Thymus (tissue), 11 donors: ENCODE results near the gene PIM2. TPM values are rescaled to one million over a fixed set of nuclear protein-coding genes. Genes with fewer than 3 reads are reported as not detected.
A peak's percentile ranks its signal among the peaks of the same experiment; 100 is the strongest.

Source experiments
- DNase-seq, 9 donors: peaks; one replicate each; pipeline ENCODE4 v3.0.0-alpha.2; 2013; ENCODE audit warnings: low spot score in 9 of 9, low read depth in 6 of 9, missing footprints in 1 of 9
- H3K27ac ChIP-seq, 2 donors: one replicate each; pipeline ENCODE4 v1.5.1; 2013; ENCODE audit warnings: control low read depth in 1 of 2, low read depth in 1 of 2, low read length in 1 of 2, mild to moderate bottlenecking in 1 of 2, moderate library complexity in 1 of 2
- H3K27me3 ChIP-seq, 2 donors: one replicate each; pipeline ENCODE4 v1.5.1; 2013; ENCODE audit warnings: low read length in 1 of 2; ENCODE audit not compliant: control insufficient read depth in 2 of 2, insufficient read depth in 1 of 2
- H3K36me3 ChIP-seq, 2 donors: one replicate each; pipeline ENCODE4 v1.5.1; 2013; ENCODE audit warnings: low read length in 1 of 2, mild to moderate bottlenecking in 1 of 2, moderate library complexity in 1 of 2; ENCODE audit not compliant: control insufficient read depth in 2 of 2, insufficient read depth in 2 of 2
- H3K4me1 ChIP-seq, 2 donors: one replicate each; pipeline ENCODE4 v1.5.1; 2013; ENCODE audit warnings: low read length in 2 of 2; ENCODE audit not compliant: control insufficient read depth in 2 of 2, insufficient read depth in 2 of 2
- H3K4me3 ChIP-seq, 2 donors: one replicate each; pipeline ENCODE4 v1.5.1; 2013; ENCODE audit warnings: low read length in 2 of 2, control low read depth in 1 of 2, mild to moderate bottlenecking in 1 of 2
- H3K9me3 ChIP-seq, 2 donors: one replicate each; pipeline ENCODE4 v1.5.1; 2013; ENCODE audit warnings: low read length in 1 of 2, mild to moderate bottlenecking in 1 of 2; ENCODE audit not compliant: control insufficient read depth in 2 of 2, insufficient read depth in 1 of 2
- WGBS: extraction: QIAGEN DNeasy Blood & Tissue Kit; methylation state at CpG from one replicate; pipeline ENCODE4 v1.1.7; 2013; 5-methylcytosine and 5-hydroxymethylcytosine counted together
- polyA plus RNA-seq: library from polyadenylated mRNA; stranded (reverse); fragments of 200-250 nt; gene quantifications from one replicate; pipeline ENCODE4 v1.2.3, GENCODE V29; 2013
- total RNA-seq: library from RNA; stranded (reverse); fragments of 120-200 nt; gene quantifications from one replicate; pipeline ENCODE4 v1.2.4, GENCODE V29; 2013
- donor health status: healthy.

The PIM2 gene
- total and polyA plus RNA-seq, 2 donors: 54.2 to 75.4 TPM

- no peaks in the 10 kb centered on the region for H3K27me3 ChIP-seq
- H3K27ac ChIP-seq: peak overlapping the region; percentile 84 to 92
- 5% methylated on average over 1 of the region's 1 CpG for WGBS
- H3K9me3 ChIP-seq: no peaks in the 10 kb centered on the region
- peak overlapping the region; percentile 14 to 16 for H3K4me3 ChIP-seq
- DNase-seq: peak in 4 of 9 donors; percentile 62 to 88 (median 70)
- H3K4me1 ChIP-seq: peaks cover 45 to 73% of the 10 kb centered on the region in 2 donors
- peaks cover 18 to 23% of the 10 kb centered on the region in 2 donors for H3K36me3 ChIP-seq
Measured at GRCh38 chrX:48938721-48939425, 20.0 kb upstream of the PIM2 start.

DNA sequence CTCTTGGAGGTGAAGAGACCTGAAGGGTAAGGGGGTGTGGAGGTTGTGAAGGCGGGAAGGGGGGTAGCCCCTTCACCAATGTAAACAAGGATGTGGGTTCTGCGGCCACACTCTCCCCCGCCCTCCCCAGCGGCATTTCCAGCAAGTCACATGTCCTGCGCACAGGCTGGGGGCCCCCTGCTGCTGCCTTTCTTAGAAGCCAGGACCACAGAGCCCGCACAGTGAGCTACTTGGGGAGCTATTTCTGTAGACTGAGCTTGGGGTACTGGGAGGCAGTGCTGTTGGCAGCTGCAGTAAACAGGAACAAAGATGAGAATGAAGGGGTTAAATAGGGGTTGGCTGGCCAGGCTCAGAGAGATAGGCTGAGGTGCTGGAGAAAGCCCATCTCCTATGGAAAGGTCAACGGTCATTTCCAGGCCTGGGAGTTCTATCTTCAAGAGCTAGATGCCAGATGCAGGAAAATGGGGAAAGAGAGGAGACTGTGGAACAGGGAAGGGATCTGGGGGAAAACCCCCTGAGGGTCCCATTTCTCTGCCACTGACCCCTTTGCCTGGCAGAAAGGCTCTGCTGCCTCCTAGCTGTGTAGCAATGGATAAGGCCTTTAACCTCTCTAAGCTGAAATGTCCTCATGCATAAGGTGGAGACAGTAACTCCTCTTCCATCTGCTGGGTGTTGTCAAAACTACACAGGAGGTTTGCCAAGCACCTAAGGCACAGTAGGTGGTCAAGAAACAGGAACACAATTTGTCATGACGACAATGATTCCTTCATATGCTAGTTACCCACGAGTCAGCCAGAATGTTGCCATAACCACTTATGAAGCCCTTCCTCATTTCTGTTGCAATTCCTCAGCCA, 18.5 kb upstream of the PIM2 start:
- Histone ChIP-seq H3K27me3 (no peaks in the 10 kb centered on the region), H3K36me3 (peaks cover 20 to 34% of the 10 kb centered on the region in 2 donors), H3K27ac (peak overlapping the region; percentile 91 to 92), H3K4me3 (peak overlapping the region; percentile 32 to 38), H3K9me3 (no peaks in the 10 kb centered on the region), H3K4me1 (peaks cover 43 to 71% of the 10 kb centered on the region in 2 donors)
- under 1% methylated on average over 9 of the region's 9 CpGs for WGBS
- DNase-seq: peak in 6 of 9 donors; percentile 68 to 94 (median 82)

DNA sequence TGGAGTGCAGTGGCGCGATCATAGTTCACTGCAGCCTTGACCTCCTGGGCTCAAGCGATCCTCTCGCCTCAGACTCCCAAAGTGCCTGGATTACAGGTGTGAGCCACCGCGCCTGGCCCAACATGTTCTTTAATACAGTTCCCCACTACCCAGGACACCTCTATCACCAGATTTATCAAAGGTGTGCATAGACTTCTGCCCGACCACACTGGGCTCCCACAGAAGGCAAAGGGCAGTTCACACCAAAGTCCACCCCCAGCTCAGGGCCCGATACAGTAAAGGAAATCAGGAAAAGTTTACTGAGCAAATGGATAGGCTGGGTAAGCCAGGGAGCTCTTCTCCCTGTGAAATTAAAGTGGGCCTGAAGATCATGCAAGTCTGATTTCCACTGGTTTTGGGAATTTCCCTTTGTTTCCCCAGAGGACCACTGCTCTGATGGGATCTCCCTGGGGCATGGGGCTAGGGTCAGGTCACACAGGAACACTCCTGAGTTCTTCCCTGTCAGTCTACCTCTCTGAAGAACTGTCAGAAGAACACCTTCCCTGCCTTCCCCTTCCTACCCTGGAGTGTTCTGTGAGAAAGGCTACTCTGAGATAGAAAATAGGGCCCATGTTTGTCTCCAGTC, 17.7 kb upstream of the PIM2 start:
- peaks cover 42 to 64% of the 10 kb centered on the region in 2 donors for H3K4me1 ChIP-seq

GRCh38 chrX:48935301-48935670, 16.5 kb upstream of the PIM2 start:
- Histone ChIP-seq H3K27ac (peak overlapping the region in 1 of 2 donors; percentile 31), H3K4me1 (peaks cover 32 to 52% of the 10 kb centered on the region in 2 donors), H3K36me3 (peaks cover 26 to 45% of the 10 kb centered on the region in 2 donors), H3K9me3 (no peaks in the 10 kb centered on the region), H3K27me3 (no peaks in the 10 kb centered on the region), H3K4me3 (no peak overlapping the region)
- DNase-seq: no peak
- WGBS: 100% methylated on average over 1 of the region's 1 CpG

More for the DNA sequence above, 17.7 kb upstream of the PIM2 start:
- Histone ChIP-seq H3K27me3 (no peaks in the 10 kb centered on the region), H3K4me3 (peak overlapping the region in 1 of 2 donors; percentile 32), H3K36me3 (peaks cover 20 to 35% of the 10 kb centered on the region in 2 donors), H3K9me3 (no peaks in the 10 kb centered on the region), H3K27ac (peak overlapping the region; percentile 91 to 92)
- 94% methylated on average over 8 of the region's 8 CpGs for WGBS
- DNase-seq: no peak

DNA sequence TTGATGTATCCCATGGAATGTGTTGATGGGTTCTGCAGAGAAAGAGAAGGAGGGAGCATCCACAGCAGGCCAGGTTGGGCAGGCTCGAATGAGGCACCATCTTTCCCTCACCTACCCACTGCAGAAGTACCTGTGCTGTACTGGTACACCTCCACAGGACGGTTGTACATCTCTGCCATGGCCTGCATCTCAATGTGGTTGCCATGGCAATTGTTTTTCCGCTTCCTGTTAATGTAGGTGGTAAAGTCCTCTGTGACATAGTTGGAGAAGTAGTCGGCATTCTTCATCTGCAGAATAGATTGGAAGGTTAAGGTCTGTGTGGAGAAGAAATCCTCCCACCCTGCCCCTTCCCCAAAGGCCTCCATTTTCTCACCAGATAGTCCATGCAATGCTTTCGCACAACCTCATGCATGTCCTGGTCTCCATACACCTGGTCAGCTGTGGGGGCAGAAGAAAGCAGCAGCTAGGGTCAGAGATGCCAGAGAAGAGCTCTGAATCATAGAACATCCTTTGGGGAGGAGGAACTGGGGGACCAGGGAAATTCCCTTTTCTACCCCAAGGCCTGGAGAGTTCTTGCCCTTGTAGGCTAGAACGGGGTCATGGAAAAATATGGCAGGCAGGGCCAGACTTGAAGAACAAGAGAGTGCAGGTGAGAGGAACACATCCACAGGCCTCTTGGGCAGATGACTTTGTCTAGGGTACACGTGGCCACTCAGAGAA, 15.9 kb upstream of the PIM2 start:
- H3K4me3 ChIP-seq: no peak overlapping the region
- H3K9me3 ChIP-seq: no peaks in the 10 kb centered on the region
- 92% methylated on average over 7 of the region's 7 CpGs for WGBS
- peak overlapping the region in 1 of 2 donors; percentile 31 for H3K27ac ChIP-seq
- peaks cover 26 to 48% of the 10 kb centered on the region in 2 donors for H3K36me3 ChIP-seq
- H3K4me1 ChIP-seq: peaks cover 28 to 46% of the 10 kb centered on the region in 2 donors
- H3K27me3 ChIP-seq: no peaks in the 10 kb centered on the region
- DNase-seq: no peak

DNA sequence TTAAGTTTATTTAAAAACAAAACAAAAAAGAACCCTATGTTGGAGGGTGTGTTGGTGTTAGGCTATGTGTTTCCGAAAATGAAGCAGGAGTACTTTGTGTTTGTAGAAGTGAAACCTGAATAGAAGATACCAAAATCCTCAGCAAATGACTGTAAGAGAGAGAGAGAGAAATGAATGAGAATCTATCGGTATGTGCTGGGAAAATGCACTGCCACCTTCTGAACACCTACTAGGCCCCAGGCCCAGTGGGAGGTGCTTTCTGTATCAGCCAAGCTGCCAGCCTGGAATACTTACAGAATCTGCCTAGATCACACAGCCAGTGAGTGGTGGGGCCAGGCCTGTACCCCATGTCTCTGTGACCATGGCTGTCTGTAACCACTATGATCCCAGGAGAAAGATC, 14.9 kb upstream of the PIM2 start:
- no peaks in the 10 kb centered on the region for H3K27me3 ChIP-seq
- DNase-seq: no peak
- no peaks in the 10 kb centered on the region for H3K9me3 ChIP-seq
- H3K27ac ChIP-seq: no peak overlapping the region
- 99% methylated on average over 2 of the region's 2 CpGs for WGBS
- H3K4me1 ChIP-seq: peaks cover 23 to 36% of the 10 kb centered on the region in 2 donors
- no peak overlapping the region for H3K4me3 ChIP-seq
- peaks cover 26 to 45% of the 10 kb centered on the region in 2 donors for H3K36me3 ChIP-seq

DNA sequence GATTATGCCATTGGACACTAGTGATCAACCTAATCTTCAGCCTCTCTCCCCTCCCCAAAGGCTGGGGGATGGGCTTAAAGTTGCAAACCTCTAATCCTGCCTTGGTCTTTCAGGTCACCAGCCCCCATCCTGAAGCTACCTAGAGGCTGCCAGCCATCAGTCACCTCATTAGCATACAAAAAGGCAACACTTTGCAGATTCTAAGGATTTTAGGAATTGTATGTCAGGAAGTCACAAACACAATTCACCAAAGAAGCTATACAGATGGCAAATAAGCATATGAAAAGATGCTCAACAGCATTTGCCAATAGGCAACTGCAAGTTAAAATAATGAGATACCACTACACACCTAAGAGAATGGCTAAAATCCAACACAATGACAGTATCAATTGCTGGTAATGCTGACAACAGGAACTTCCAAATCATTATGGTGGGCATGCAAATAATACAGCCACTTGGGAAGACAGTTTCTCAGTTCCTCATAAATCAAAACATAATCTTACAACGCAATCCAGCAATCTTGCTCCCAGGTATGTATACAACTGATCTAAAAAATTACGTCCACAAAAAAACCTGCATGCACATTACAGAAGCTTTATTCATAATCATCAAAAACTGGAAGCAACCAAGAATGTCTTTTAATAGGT, 9.0 kb upstream of the PIM2 start:
- WGBS: 94% methylated on average over 2 of the region's 2 CpGs
- H3K4me3 ChIP-seq: no peak overlapping the region
- no peak for DNase-seq
- H3K27ac ChIP-seq: no peak overlapping the region
- no peaks in the 10 kb centered on the region for H3K4me1 ChIP-seq
- peaks cover 35 to 47% of the 10 kb centered on the region in 2 donors for H3K36me3 ChIP-seq
- no peaks in the 10 kb centered on the region for H3K27me3 ChIP-seq
- H3K9me3 ChIP-seq: no peaks in the 10 kb centered on the region

GRCh38 chrX:48927123-48927522, 8.3 kb upstream of the PIM2 start:
- WGBS: 97% methylated on average over 5 of the region's 5 CpGs
- H3K27ac ChIP-seq: no peak overlapping the region
- H3K4me1 ChIP-seq: peaks cover 0 to 1% of the 10 kb centered on the region in 2 donors
- H3K9me3 ChIP-seq: no peaks in the 10 kb centered on the region
- peaks cover 42 to 50% of the 10 kb centered on the region in 2 donors for H3K36me3 ChIP-seq
- no peaks in the 10 kb centered on the region for H3K27me3 ChIP-seq
- H3K4me3 ChIP-seq: no peak overlapping the region
- DNase-seq: no peak
